Measurements from ENCODE around the gene LIPI. TPM values are rescaled to one million over a fixed set of nuclear protein-coding genes. Genes with fewer than 3 reads are reported as not detected.

The LIPI gene
- not detected in 2 replicates for total RNA-seq

DNA sequence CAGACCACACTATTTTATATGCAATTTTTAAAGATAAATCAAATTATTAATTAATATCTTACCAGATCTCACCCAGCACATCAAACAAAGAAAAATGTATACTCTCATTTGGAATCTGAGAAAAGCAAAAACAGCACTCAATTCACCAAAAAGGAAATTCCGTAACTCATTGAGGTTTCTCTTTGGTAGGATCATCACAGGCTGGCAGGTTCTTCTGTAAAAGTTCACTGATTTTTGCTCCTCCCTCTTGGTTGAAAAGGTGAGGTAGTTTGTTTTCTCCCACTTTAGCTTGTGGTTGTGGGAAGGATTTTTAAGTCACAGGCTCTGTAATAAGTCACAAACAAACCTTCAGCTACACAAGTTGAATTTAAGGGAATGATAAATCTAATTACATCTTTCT lies at the start of gene LIPI:
LIPI (minus strand) TSS at position 218 of the 400 bp plus-strand sequence; CDS start at position 108, 110 bp downstream.

DNA sequence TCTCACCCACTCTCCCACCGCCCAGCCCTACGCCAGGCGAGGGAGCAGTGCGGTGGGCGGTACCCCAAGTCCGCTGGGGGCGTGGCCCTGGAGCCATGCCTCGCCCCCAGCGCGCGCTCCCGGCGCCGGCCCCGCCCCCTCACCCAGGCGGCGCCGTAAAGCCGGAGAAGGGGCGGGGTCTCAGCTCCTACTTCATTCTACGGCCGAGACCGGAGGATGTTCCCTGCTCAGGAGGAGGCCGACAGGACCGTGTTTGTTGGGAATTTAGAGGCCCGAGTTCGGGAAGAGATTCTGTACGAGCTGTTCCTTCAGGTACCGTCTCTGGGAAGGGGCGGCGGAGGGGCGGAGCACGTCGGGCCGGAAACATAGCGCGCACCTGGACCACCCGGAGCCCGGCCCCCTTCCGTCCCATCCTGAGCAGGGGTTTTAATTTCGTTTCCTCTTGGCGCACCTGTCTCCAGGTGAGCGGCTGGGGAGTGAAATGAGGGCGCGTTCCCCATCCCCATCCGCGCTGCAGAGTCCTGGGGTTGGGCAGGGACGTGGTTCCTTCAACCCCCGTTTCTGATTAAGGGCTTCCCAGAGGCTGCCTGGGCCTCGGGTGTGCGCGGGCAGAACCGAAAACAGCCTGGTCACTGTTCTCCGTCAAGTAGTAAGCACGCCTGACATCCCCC lies 5.4 kb upstream of the LIPI start, which contains the start of gene RBM11:
RBM11 (plus strand) TSS at position 187 of the 671 bp plus-strand sequence; CDS start at position 217, 30 bp downstream.

Other genes starting within 250 kb of the LIPI start
- not detected in 2 replicates for gene RBM11, start 5.2 kb upstream of the LIPI start, total RNA-seq
- gene HSPA13, start 172.2 kb upstream of the LIPI start, total RNA-seq, result 49.1 and 60.6 TPM in 2 replicates

Data from aortic smooth muscle cell (primary cell).